ENCODE data around the gene CPED1. TPM values are rescaled to one million over a fixed set of nuclear protein-coding genes. Genes with fewer than 3 reads are reported as not detected.
A peak's percentile ranks its signal among the peaks of the same experiment; 100 is the strongest.

CPED1 gene
- polyA plus RNA-seq, 2 donors = 0.29 to 1.3 TPM

- 83 to 88% methylated on average over 5 of the region's 5 CpGs for WGBS, 2 donors
- Histone ChIP-seq H3K36me3 (ENCODE audit: control insufficient read depth in 2 of 2, insufficient read depth in 2 of 2, low read length in 1 of 2) (no peaks in the 10 kb centered on the region), H3K27me3 (ENCODE audit: control insufficient read depth in 1 of 2, insufficient read depth in 2 of 2, low read length in 2 of 2) (no peaks in the 10 kb centered on the region), H3K4me3 (ENCODE audit: low read depth in 1 of 2, low read length in 2 of 2) (no peak overlapping the region), H3K27ac (ENCODE audit: low read depth in 2 of 2, low read length in 1 of 2) (no peak overlapping the region), H3K9me3 (ENCODE audit: control insufficient read depth in 2 of 2, insufficient read depth in 1 of 2, low read depth in 1 of 2, low read length in 1 of 2) (no peaks in the 10 kb centered on the region), H3K4me1 (ENCODE audit: control insufficient read depth in 2 of 2, insufficient read depth in 2 of 2, low read length in 1 of 2) (no peaks in the 10 kb centered on the region)
These were observed 91.1 kb downstream of the CPED1 start for GRCh38 chr7:121079425-121080169.

GRCh38 chr7:121080257-121080912 is 91.9 kb downstream of the CPED1 start:
- no peaks in the 10 kb centered on the region for H3K27me3 ChIP-seq (ENCODE audit: control insufficient read depth in 1 of 2, insufficient read depth in 2 of 2, low read length in 2 of 2)
- H3K36me3 ChIP-seq (ENCODE audit: control insufficient read depth in 2 of 2, insufficient read depth in 2 of 2, low read length in 1 of 2) = no peaks in the 10 kb centered on the region
- no peak overlapping the region for H3K27ac ChIP-seq (ENCODE audit: low read depth in 2 of 2, low read length in 1 of 2)
- H3K4me3 ChIP-seq (ENCODE audit: low read depth in 1 of 2, low read length in 2 of 2) = no peak overlapping the region
- 92 to 93% methylated on average over 2 of the region's 2 CpGs for WGBS, 2 donors
- H3K4me1 ChIP-seq (ENCODE audit: control insufficient read depth in 2 of 2, insufficient read depth in 2 of 2, low read length in 1 of 2) = no peaks in the 10 kb centered on the region
- no peaks in the 10 kb centered on the region for H3K9me3 ChIP-seq (ENCODE audit: control insufficient read depth in 2 of 2, insufficient read depth in 1 of 2, low read depth in 1 of 2, low read length in 1 of 2)

GRCh38 chr7:121080913-121081326 is 92.4 kb downstream of the CPED1 start:
- H3K4me1 ChIP-seq (ENCODE audit: control insufficient read depth in 2 of 2, insufficient read depth in 2 of 2, low read length in 1 of 2) = no peaks in the 10 kb centered on the region
- no peaks in the 10 kb centered on the region for H3K9me3 ChIP-seq (ENCODE audit: control insufficient read depth in 2 of 2, insufficient read depth in 1 of 2, low read depth in 1 of 2, low read length in 1 of 2)
- H3K27ac ChIP-seq (ENCODE audit: low read depth in 2 of 2, low read length in 1 of 2) = no peak overlapping the region
- H3K27me3 ChIP-seq (ENCODE audit: control insufficient read depth in 1 of 2, insufficient read depth in 2 of 2, low read length in 2 of 2) = no peaks in the 10 kb centered on the region
- H3K4me3 ChIP-seq (ENCODE audit: low read depth in 1 of 2, low read length in 2 of 2) = no peak overlapping the region
- 57 to 65% methylated on average over 4 of the region's 4 CpGs for WGBS, 2 donors
- no peaks in the 10 kb centered on the region for H3K36me3 ChIP-seq (ENCODE audit: control insufficient read depth in 2 of 2, insufficient read depth in 2 of 2, low read length in 1 of 2)

GRCh38 chr7:121081327-121081936 is 92.9 kb downstream of the CPED1 start:
- Histone ChIP-seq H3K9me3 (ENCODE audit: control insufficient read depth in 2 of 2, insufficient read depth in 1 of 2, low read depth in 1 of 2, low read length in 1 of 2) (no peaks in the 10 kb centered on the region), H3K27ac (ENCODE audit: low read depth in 2 of 2, low read length in 1 of 2) (no peak overlapping the region), H3K27me3 (ENCODE audit: control insufficient read depth in 1 of 2, insufficient read depth in 2 of 2, low read length in 2 of 2) (no peaks in the 10 kb centered on the region), H3K4me1 (ENCODE audit: control insufficient read depth in 2 of 2, insufficient read depth in 2 of 2, low read length in 1 of 2) (no peaks in the 10 kb centered on the region), H3K4me3 (ENCODE audit: low read depth in 1 of 2, low read length in 2 of 2) (no peak overlapping the region), H3K36me3 (ENCODE audit: control insufficient read depth in 2 of 2, insufficient read depth in 2 of 2, low read length in 1 of 2) (no peaks in the 10 kb centered on the region)
- 47 to 49% methylated on average over 3 of the region's 3 CpGs for WGBS, 2 donors

- H3K27me3 ChIP-seq (ENCODE audit: control insufficient read depth in 1 of 2, insufficient read depth in 2 of 2, low read length in 2 of 2) = no peaks in the 10 kb centered on the region
- no peak overlapping the region for H3K4me3 ChIP-seq (ENCODE audit: low read depth in 1 of 2, low read length in 2 of 2)
- H3K36me3 ChIP-seq (ENCODE audit: control insufficient read depth in 2 of 2, insufficient read depth in 2 of 2, low read length in 1 of 2) = no peaks in the 10 kb centered on the region
- H3K4me1 ChIP-seq (ENCODE audit: control insufficient read depth in 2 of 2, insufficient read depth in 2 of 2, low read length in 1 of 2) = no peaks in the 10 kb centered on the region
- no peaks in the 10 kb centered on the region for H3K9me3 ChIP-seq (ENCODE audit: control insufficient read depth in 2 of 2, insufficient read depth in 1 of 2, low read depth in 1 of 2, low read length in 1 of 2)
- H3K27ac ChIP-seq (ENCODE audit: low read depth in 2 of 2, low read length in 1 of 2) = no peak overlapping the region
These were observed 94.0 kb downstream of the CPED1 start for GRCh38 chr7:121082400-121083101.

- Histone ChIP-seq H3K36me3 (ENCODE audit: control insufficient read depth in 2 of 2, insufficient read depth in 2 of 2, low read length in 1 of 2) (no peaks in the 10 kb centered on the region), H3K27me3 (ENCODE audit: control insufficient read depth in 1 of 2, insufficient read depth in 2 of 2, low read length in 2 of 2) (no peaks in the 10 kb centered on the region), H3K9me3 (ENCODE audit: control insufficient read depth in 2 of 2, insufficient read depth in 1 of 2, low read depth in 1 of 2, low read length in 1 of 2) (no peaks in the 10 kb centered on the region), H3K27ac (ENCODE audit: low read depth in 2 of 2, low read length in 1 of 2) (peak overlapping the region in 1 of 2 donors; percentile 20), H3K4me3 (ENCODE audit: low read depth in 1 of 2, low read length in 2 of 2) (no peak overlapping the region), H3K4me1 (ENCODE audit: control insufficient read depth in 2 of 2, insufficient read depth in 2 of 2, low read length in 1 of 2) (no peaks in the 10 kb centered on the region)
- WGBS, 2 donors = 80 to 86% methylated on average over 4 of the region's 4 CpGs
These were observed 94.8 kb downstream of the CPED1 start for GRCh38 chr7:121083138-121083789.

GRCh38 chr7:121083790-121084251 is 95.3 kb downstream of the CPED1 start:
- no peaks in the 10 kb centered on the region for H3K4me1 ChIP-seq (ENCODE audit: control insufficient read depth in 2 of 2, insufficient read depth in 2 of 2, low read length in 1 of 2)
- H3K9me3 ChIP-seq (ENCODE audit: control insufficient read depth in 2 of 2, insufficient read depth in 1 of 2, low read depth in 1 of 2, low read length in 1 of 2) = no peaks in the 10 kb centered on the region
- H3K27ac ChIP-seq (ENCODE audit: low read depth in 2 of 2, low read length in 1 of 2) = peak overlapping the region in 1 of 2 donors; percentile 20
- no peaks in the 10 kb centered on the region for H3K36me3 ChIP-seq (ENCODE audit: control insufficient read depth in 2 of 2, insufficient read depth in 2 of 2, low read length in 1 of 2)
- 76 to 77% methylated on average over 1 of the region's 1 CpG for WGBS, 2 donors
- H3K4me3 ChIP-seq (ENCODE audit: low read depth in 1 of 2, low read length in 2 of 2) = no peak overlapping the region
- H3K27me3 ChIP-seq (ENCODE audit: control insufficient read depth in 1 of 2, insufficient read depth in 2 of 2, low read length in 2 of 2) = no peaks in the 10 kb centered on the region

GRCh38 chr7:121084256-121084655 is 95.7 kb downstream of the CPED1 start:
- Histone ChIP-seq H3K27me3 (ENCODE audit: control insufficient read depth in 1 of 2, insufficient read depth in 2 of 2, low read length in 2 of 2) (no peaks in the 10 kb centered on the region), H3K9me3 (ENCODE audit: control insufficient read depth in 2 of 2, insufficient read depth in 1 of 2, low read depth in 1 of 2, low read length in 1 of 2) (no peaks in the 10 kb centered on the region), H3K4me1 (ENCODE audit: control insufficient read depth in 2 of 2, insufficient read depth in 2 of 2, low read length in 1 of 2) (no peaks in the 10 kb centered on the region), H3K4me3 (ENCODE audit: low read depth in 1 of 2, low read length in 2 of 2) (no peak overlapping the region), H3K27ac (ENCODE audit: low read depth in 2 of 2, low read length in 1 of 2) (no peak overlapping the region), H3K36me3 (ENCODE audit: control insufficient read depth in 2 of 2, insufficient read depth in 2 of 2, low read length in 1 of 2) (no peaks in the 10 kb centered on the region)
- 34 to 47% methylated on average over 2 of the region's 2 CpGs for WGBS, 2 donors

- no peak overlapping the region for H3K4me3 ChIP-seq (ENCODE audit: low read depth in 1 of 2, low read length in 2 of 2)
- H3K36me3 ChIP-seq (ENCODE audit: control insufficient read depth in 2 of 2, insufficient read depth in 2 of 2, low read length in 1 of 2) = no peaks in the 10 kb centered on the region
- no peaks in the 10 kb centered on the region for H3K4me1 ChIP-seq (ENCODE audit: control insufficient read depth in 2 of 2, insufficient read depth in 2 of 2, low read length in 1 of 2)
- H3K27ac ChIP-seq (ENCODE audit: low read depth in 2 of 2, low read length in 1 of 2) = no peak overlapping the region
- no peaks in the 10 kb centered on the region for H3K27me3 ChIP-seq (ENCODE audit: control insufficient read depth in 1 of 2, insufficient read depth in 2 of 2, low read length in 2 of 2)
- WGBS, 2 donors = 64 to 68% methylated on average over 5 of the region's 5 CpGs
- no peaks in the 10 kb centered on the region for H3K9me3 ChIP-seq (ENCODE audit: control insufficient read depth in 2 of 2, insufficient read depth in 1 of 2, low read depth in 1 of 2, low read length in 1 of 2)
These were observed 96.3 kb downstream of the CPED1 start for GRCh38 chr7:121084748-121085336.

All from esophagus (tissue), 2 donors.